ENCODE measurements around the gene LHX8.

DNA sequence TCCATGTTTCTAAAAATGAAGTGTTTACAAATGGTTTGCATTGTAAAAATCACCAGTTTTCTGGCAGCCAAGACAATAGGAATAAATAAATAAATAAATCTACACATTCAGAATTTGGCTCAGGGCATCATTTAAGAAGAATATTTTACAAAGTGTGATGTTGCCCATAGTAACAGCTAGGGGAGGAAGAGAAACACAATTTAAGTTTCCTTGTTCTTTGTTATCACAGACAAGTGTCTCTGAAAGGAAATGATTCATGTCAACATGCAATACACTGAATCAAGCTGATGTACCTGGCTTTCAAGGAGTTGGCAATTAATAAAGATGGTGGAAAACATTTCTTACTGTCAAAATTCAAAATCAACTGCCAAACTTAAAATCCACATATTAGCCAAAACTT, 74.7 kb downstream of the LHX8 start:
- TF ChIP-seq, protein P1, sequence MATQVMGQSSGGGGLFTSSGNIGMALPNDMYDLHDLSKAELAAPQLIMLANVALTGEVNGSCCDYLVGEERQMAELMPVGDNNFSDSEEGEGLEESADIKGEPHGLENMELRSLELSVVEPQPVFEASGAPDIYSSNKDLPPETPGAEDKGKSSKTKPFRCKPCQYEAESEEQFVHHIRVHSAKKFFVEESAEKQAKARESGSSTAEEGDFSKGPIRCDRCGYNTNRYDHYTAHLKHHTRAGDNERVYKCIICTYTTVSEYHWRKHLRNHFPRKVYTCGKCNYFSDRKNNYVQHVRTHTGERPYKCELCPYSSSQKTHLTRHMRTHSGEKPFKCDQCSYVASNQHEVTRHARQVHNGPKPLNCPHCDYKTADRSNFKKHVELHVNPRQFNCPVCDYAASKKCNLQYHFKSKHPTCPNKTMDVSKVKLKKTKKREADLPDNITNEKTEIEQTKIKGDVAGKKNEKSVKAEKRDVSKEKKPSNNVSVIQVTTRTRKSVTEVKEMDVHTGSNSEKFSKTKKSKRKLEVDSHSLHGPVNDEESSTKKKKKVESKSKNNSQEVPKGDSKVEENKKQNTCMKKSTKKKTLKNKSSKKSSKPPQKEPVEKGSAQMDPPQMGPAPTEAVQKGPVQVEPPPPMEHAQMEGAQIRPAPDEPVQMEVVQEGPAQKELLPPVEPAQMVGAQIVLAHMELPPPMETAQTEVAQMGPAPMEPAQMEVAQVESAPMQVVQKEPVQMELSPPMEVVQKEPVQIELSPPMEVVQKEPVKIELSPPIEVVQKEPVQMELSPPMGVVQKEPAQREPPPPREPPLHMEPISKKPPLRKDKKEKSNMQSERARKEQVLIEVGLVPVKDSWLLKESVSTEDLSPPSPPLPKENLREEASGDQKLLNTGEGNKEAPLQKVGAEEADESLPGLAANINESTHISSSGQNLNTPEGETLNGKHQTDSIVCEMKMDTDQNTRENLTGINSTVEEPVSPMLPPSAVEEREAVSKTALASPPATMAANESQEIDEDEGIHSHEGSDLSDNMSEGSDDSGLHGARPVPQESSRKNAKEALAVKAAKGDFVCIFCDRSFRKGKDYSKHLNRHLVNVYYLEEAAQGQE (IDR thresholded peaks at IDR 0.05; ENCODE audit: insufficient read depth in 1 of 2, low read depth in 2 of 2, low read length in 2 of 2) = no peak
- no peak for TF ChIP-seq POLR2AphosphoS5 (IDR thresholded peaks at IDR 0.05; ENCODE audit: low read depth, low read length)

Data from PFSK-1 (cell line).